Fibroblast of skin of abdomen (primary cell): ENCODE measurements around the gene RET.

Experiments
- DNase-seq: peaks from one replicate; pipeline ENCODE4 v3.0.0-alpha.2; 2013

The RET gene

DNA sequence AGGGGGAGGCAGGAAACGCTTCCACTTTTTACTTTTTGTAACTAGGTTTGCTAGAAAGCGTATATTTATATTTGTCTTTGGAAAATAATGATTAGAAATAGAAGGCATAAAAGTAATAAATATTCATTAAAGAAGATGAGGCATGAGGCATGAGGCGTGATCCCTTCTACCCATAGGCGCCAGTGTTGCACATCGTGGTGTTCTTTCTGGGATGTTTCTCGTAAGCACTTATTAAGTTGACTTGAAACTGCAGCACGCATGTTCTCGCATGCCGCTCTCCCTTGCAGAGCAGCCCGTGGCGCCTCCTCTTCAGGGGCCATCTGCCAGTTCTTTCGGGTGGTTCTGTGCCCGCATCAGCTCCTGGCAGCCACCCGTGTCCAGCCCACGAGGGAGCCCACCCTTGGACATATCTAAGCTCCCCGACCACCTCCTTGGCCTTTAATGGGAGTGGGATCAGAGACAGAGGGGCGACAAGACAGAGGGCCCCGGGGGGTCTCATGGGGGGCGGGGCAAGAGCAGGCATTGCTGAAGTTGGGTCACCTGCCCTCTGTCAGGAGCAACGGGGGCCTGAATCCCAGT, 32.9 kb downstream of the RET start:
- no peak for DNase-seq

DNA sequence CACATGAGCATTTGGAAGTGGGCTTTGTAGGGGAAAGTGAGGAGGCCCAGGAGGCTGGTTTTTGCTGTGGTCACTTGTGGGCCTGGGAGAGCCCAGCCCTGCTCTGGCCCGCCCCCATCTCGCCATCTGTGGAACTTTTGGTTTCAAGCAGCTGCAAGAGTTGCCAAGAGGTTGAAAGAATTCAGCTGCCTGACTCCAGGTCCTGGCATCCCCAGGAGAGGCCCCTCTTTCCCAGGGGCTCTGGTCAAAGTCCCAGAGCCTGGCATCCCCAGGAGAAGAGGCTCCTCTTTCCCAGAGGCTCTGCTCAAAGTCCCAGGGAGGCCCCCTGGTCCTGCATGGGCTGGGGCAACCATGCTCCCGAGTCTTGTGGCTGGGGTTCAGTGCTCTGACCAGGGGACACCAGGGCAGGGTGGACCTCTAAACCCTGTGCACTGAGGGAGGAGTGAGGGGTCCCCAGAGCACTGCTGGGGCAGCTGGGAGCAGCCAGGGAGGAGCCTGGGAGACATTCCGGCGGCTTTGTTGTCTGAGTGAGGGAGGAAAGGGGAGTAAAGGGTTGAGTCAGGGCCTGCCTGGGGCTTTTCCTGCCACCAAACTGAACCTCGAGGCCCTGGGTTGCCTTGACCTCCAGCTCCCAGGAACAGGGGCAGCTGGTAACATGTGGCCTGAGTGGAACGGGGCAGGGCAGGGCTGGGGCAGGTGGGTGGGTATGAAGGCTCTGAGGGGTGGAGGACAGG, 33.6 kb downstream of the RET start:
- peak; percentile 62 for DNase-seq

GRCh38 chr10:43111101-43111500, 34.2 kb downstream of the RET start:
- DNase-seq: no peak

GRCh38 chr10:43111921-43112607, 35.2 kb downstream of the RET start:
- DNase-seq: no peak

DNA sequence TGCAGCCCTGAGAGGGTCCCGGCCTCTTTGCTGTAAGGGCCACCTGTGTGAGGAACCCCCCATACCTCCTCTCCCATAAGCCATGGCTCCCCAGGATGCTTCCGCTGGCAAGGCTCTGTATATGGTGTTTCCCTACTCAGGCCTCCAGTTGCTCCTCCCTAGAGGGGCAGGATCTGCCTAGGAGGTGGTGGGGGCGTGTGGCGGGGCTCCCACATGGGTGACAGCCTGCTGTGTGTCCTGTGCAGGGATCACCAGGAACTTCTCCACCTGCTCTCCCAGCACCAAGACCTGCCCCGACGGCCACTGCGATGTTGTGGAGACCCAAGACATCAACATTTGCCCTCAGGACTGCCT, 35.7 kb downstream of the RET start:
- no peak for DNase-seq

DNA sequence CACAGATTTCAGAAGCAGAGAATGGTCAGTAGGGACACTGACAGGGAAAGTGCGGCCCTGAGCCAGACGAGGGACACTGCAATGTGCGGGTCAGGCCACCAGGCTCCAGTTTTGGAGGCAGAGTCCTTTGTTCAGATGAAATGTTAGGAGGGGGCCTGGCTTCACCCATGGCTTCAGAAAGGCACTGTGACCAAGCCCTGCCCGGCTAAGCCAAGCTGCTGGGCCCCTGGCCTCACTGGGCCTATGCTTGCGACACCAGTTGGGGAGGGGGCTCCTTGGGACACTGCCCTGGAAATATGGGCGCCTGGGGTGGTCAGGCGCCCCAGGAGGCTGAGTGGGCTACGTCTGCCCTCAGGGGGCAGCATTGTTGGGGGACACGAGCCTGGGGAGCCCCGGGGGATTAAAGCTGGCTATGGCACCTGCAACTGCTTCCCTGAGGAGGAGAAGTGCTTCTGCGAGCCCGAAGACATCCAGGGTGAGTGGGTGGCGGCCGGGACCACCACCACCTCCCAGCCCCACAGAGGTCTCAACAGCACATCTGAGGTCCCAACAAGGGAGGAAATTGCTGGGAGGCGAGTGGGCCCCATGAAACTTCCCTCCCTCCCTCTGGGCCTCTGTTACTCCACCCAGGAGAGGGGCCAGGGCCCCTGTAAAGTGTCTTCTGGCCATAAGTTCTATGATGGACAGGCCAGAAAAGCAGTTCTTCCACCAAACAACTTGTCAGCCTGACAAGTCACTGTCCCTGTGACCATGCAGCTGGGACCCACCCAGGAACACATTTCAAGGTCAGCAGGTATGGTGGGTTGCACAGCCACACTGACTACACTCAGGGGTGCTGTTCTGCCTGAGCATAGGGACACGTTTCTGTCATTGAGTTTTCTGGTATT, 36.6 kb downstream of the RET start:
- DNase-seq: no peak

DNA sequence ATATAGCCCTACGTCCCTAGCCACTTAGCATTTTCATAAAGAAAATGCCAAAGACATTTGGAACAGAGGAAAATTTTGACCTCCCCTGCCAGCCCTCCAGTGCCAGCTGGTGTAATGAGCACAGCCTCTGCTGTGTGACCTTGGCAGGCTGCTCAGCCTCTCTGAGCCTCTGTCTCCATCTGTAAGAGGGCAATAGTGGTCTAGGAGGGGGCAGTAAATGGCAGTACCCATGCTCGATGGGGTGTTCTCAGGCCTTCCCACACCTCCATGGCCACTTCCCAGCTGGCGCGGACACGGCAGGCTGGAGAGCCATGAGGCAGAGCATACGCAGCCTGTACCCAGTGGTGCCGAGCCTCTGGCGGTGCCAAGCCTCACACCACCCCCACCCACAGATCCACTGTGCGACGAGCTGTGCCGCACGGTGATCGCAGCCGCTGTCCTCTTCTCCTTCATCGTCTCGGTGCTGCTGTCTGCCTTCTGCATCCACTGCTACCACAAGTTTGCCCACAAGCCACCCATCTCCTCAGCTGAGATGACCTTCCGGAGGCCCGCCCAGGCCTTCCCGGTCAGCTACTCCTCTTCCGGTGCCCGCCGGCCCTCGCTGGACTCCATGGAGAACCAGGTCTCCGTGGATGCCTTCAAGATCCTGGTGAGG, 37.3 kb downstream of the RET start:
- DNase-seq: no peak

GRCh38 chr10:43114743-43115611, 38.1 kb downstream of the RET start:
- DNase-seq: no peak

DNA sequence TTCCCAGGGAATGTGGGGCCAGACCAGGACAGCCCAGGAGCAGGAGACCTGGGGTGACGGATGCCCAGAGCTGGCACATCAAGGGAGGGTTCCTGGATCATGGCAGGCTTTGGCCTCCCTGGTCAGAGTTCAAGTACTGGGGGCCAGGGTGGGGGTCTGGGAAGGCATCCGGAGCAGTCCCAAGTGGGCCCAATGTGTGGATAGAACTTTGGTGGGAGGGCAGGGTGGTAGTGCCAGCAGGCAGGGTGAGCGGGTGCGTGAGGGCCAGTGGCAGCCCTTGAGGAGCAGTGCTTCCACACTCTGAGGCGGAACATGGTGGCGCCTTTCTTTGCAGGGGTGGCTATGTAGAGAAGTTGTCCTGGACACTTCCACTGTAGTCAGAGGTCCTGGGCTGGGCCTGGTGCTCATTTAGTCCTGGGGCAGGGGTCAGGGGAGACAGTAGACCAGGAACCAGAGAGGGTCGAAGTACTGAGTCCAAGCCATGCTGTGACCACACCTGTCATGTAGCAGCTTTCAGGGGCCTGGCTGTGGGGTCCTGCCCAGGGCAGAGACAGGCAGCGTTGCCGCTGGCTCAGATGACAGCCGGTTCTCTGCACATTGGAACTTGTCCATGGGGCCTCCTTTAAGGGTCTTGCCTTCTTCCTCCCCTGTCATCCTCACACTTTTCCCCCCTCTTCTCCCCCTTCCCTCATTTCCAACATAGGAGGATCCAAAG, 39.2 kb downstream of the RET start:
- no peak for DNase-seq

DNA sequence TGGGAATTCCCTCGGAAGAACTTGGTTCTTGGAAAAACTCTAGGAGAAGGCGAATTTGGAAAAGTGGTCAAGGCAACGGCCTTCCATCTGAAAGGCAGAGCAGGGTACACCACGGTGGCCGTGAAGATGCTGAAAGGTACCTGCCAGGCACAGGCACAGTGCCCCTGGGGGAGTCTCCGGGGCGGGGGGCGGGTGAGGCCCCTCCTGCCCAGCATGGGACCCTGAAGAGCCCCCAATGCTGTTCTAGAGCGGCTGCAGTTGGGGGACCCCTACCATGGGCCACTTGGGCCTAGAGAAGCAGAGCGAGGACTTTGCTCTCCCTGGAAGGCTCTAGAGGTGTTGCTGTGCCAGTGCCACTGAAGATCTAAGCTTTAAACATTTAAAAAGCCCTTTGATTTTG, 39.7 kb downstream of the RET start:
- no peak for DNase-seq

DNA sequence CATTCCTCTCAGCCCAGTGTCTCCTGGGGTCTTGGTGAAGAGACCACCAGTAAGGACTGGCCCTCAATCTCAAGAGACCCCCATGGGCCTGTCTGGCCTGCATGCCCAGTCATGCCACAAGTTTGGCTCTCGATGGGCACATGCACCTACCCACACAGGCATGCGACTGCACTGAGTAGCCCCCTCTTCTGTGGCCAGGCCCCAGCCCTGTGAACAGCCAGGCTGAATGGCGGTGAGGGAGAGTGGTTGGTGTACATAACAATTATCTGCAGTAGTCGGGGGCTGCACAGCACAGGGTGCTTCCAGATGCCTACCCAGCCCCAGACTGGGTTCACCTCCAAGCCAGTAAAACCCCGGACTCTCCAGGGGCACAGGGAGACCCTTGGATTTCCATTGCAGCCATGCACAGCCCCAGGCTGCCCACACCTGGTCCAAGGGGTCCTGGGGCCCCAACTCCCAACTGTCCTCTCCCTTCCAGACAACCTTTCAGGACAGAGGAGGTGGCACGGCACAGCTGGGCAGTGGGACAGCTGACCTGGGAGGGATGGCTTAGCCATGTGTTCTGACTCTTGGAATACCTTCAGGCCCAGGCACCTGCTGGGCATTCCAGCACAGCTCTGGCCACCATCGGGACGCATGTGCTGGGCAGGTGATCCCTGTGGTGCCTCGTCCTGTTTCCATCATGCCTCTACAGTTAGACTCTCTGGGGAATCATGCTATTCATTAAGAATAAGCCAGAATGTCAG, 40.3 kb downstream of the RET start:
- DNase-seq: no peak

DNA sequence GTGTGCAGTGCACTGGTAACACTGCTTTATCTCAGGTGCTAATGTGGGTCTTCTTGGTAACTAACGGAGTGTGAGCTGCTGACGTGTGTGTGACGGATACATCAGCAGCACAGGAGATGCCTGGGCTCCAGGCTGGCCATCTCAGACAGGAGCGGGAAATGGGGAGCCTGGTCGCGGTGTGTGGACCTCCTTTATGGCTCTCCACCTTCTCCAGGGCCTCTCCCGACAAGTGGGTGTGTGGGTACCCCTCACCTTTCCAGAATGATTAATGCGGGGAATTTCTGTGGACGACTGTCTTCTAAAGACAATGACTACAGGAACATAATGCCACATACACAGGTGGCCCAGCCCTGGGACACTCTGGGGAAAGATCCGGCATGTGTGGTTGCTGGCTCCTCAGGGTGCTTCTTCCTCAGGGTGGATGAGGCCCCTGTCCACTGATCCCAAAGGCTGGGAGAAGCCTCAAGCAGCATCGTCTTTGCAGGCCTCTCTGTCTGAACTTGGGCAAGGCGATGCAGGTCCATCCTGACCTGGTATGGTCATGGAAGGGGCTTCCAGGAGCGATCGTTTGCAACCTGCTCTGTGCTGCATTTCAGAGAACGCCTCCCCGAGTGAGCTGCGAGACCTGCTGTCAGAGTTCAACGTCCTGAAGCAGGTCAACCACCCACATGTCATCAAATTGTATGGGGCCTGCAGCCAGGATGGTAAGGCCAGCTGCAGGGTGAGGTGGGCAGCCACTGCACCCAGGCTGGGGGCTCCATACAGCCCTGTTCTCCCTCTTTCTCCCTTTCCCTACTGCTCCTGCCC, 41.1 kb downstream of the RET start:
- no peak for DNase-seq

DNA sequence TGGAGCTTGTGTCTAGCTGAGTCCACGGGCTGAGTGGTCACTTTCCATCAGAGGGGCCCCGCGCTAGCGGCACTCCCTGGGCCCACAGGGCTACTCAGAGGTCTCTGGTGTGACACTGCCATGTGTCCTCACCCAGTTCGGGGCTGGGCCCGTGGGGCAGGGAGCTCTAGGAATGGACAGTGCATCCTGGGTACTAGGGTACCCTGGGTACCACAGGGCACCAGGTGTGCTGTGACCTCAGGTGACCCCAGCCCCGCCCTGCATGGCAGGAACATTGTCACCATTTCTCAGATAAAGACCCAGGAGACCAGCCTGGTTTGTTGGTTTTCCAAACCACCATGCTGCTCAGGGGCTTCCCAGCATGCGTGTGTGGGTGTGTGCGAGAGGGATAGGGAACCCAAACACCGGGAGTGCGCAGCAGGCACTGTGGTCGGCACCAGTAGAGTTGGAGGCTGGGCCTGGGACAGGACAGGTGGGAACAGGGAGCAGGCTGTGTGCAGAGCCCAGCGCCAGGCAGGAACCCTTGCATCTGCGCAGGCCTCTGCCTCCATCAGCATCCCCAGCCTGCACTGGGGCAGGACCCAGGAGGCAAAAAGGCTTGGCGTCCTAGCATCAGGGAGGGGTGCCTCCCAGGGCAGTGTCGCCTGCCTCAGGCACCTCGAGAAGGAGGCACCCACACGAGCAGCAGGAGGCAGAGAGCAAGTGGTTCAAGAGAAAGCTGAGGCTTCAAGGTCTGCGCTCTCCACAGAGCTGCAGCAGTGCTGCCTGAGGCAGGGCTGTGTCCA, 42.0 kb downstream of the RET start:
- DNase-seq: no peak

DNA sequence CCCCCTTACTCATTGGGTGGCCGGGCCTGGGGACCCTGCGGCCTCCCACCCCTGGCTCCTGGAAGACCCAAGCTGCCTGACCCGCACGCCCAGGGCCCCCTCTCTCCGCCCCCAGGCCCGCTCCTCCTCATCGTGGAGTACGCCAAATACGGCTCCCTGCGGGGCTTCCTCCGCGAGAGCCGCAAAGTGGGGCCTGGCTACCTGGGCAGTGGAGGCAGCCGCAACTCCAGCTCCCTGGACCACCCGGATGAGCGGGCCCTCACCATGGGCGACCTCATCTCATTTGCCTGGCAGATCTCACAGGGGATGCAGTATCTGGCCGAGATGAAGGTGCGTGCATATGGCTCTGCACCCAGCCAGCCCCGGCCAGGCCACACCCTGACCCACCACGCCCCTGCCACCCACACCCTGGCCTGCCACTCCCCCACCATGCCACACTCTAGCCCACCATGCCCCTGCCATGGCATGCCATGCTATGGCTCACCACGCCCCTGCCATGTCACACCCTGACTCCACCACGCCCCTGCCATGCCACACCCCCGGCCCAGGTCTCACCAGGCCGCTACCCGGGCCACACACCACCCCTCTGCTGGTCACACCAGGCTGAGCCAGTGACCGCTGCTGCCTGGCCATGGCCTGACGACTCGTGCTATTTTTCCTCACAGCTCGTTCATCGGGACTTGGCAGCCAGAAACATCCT, 42.7 kb downstream of the RET start:
- no peak for DNase-seq

- DNase-seq: no peak
These were observed 43.5 kb downstream of the RET start for GRCh38 chr10:43120116-43120928.

DNA sequence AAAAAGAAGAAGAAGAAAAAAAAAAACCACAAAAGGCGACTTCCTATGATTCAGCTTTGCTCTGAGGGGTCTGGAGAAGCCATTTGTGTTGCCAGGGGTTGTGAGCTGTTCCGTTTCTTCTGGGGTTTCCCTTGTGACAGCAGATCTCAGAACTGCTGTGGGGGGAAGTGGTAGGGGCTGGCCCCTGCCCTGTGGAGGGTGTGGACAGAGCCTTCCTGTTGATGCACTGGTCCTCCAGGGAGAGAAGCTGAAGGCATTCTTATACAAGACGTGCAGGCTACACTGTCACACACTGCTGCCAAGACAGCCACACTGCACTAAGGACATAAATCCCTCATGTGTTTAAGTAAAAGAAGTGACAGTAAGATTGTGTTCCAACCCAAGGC, 44.1 kb downstream of the RET start:
- no peak for DNase-seq

DNA sequence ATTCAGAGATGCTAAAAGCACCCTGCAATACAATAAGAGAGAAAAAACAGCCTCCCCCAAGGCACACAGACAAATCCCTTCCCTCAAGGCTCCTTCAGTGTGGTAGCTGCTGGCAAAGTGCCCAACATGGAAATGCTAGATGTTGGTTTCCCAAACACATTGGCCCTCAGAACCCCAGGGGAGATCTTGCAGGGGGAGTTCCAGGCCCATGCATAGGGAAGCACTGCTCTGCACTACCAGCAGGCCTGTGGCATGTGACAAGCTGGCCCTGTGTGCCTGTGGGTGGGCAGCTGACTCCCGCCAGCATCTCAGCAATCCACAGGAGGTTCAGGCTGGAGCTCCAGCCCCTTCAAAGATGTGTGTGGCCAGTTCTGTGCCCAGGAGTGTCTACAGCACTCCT, 44.6 kb downstream of the RET start:
- DNase-seq: no peak
